GM21786 (cell line): ENCODE results near the gene PODN.

Experiments
- ATAC-seq: cut with Tn5 transposase; IDR thresholded peaks from one replicate; pipeline ENCODE4 v1.9.1; 2021; ENCODE audit not compliant: unreplicated experiment

Gene PODN

DNA sequence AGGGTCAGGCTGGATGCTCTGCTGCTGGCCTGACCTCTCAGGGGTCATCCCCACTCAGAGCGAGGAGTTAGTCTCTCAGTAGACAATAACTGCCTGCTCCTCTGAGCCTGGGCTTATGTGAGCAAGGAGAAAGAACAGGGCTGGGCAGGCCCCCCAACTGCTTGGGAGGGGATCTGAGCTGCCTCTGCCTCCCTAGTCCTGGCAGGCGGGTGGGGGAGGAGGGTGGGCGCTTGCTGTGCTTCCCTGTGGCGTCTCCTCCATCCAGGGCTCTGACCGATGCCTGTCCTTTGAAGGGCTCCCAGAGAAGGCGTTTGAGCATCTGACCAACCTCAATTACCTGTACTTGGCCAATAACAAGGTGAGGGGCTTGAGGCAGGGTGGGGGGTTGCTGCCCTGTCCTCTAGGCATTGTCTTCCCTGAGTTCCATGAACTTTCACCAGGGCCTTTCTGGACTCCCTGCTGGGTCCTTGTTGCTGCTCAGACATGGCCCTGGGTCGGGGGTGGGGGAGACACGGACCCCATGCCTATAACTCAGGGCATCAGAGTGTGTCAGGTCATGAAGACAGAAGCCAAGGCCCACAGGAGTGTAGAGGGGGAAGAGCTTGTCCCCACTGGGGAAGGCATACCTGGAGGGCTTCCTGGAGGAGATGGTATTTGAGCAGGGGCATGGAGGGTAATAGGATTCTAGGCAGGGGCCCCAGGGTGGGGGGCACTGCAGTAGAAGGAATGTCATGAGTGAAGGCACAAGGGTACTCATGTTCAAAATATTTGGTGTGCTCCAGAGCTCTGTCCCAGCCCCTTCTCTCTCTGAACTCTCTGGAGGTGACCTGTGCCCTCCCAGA is 12.5 kb downstream of the PODN start:
- ATAC-seq = no peak

DNA sequence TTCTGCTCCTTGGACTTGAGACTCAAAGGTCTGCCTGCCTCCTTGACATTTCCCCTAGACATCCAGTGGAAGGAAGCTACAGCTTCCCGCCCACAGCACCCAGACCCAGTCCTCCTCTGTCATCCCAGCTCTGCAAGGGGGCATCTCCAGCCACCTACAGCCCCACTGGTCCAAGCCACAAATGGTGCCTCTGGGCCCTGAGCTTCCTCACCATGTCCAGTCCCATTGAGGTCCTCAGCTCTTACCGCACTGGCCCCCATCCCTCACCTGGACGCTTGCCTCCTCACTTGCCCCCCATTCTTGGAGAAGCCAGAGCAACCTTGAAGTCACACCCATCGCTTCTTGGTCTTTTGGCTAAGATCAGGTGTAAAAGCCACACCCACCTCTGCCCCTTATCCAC is 13.2 kb downstream of the PODN start:
- ATAC-seq = no peak

DNA sequence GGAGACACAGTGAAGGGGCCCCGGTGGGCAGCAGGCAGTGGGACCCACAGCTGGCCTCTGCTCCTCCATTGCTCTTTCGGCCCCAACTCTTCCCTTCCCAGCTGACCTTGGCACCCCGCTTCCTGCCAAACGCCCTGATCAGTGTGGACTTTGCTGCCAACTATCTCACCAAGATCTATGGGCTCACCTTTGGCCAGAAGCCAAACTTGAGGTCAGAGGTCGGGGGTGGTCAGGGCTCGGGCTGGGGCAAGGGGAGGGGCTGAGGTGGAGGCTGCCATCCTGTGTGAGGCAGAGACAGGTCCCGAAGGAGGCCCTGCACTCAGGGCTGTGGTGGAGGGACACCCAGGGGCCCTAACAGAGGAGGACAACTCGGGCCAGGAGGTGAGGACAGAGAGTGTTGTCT is 13.7 kb downstream of the PODN start:
- ATAC-seq = no peak

GRCh38 chr1:53076165-53076564 is 14.2 kb downstream of the PODN start:
- ATAC-seq = no peak

- no peak for ATAC-seq
These were observed 14.9 kb downstream of the PODN start for GRCh38 chr1:53076721-53077598.

DNA sequence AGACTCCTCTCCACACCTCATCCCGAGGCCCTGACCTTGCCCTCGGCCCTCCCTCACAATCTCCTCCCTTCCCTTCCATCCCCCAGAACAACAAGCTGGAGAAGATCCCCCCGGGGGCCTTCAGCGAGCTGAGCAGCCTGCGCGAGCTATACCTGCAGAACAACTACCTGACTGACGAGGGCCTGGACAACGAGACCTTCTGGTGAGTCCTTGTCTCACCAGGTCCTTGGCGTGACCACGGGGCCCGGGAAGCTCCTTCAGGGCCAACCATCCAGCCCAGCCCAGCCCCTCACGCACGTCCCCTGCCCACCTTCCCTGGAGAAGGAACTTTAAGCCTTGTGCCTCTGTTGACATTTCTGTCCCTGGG is 15.6 kb downstream of the PODN start:
- no peak for ATAC-seq

- no peak for ATAC-seq
These were observed 16.5 kb downstream of the PODN start for GRCh38 chr1:53078333-53079101.

- ATAC-seq = no peak
These were observed 17.2 kb downstream of the PODN start for GRCh38 chr1:53079251-53079650.

DNA sequence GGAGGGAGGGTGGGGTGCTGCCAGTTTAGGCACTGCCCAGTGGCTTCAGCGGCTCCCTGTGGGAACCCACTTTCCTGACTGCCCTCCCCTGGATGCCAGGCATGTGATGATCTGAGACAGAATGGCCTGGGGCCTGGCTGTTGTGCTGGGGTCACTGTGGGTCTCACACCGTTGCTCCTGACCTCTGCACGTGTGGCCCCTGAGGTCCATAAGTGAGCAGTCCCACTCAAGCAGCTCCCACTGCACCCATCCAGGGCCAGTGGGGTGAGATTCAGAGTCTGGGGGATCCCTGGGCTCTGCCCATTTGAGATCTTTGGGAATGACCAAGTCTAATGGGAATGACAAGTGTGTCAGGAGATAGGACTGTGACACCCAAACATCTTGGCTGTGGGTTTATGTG is 18.0 kb downstream of the PODN start:
- ATAC-seq = no peak

DNA sequence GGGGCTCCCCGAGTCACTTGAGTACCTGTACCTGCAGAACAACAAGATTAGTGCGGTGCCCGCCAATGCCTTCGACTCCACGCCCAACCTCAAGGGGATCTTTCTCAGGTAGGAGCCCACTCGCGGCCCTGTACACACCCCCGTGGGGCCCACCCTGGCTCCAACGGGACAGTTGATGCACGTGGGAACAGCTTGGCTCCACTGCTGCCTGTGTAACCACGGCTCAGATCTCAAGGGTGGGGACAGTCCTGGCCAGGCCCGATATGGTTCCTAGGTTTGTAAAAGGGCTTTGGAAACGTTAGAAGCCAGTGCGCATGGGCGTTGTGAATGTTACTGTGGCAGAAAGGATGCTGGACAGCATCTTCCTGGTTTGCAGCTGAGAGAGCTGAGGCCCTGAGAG is 18.8 kb downstream of the PODN start:
- ATAC-seq = no peak

GRCh38 chr1:53081384-53082066 is 19.5 kb downstream of the PODN start:
- no peak for ATAC-seq

DNA sequence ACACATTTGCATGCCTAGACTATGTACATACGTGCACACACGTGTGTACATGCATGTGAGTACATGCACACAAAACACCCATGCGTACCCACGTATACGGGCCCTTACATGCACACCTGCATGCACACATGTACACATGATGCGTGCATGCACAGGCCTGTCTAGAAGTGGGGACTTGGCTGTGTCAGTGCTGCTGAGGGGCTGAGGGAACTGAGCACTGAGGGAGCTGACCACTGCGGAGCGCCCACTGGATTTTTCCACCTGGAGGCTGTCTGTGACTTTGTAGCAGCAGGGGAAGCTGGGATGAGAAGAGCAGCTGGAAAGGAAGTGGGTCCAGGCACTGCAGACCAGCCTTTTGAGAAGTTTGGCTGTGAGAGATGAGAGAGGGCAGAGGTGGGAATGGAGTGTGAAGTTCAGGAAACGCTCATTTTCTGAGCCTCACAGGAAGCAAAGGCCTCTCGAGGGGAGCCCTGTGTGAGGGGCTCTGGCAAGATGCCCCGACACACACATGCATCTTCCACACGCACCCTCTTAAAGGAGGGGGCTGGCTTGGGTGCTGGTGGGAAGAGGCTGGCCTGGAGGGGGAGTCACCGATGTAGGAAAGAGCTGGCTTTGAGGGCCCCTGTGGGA is 20.9 kb downstream of the PODN start:
- ATAC-seq = no peak

- no peak for ATAC-seq
These were observed 21.9 kb downstream of the PODN start for GRCh38 chr1:53083636-53084588.

- no peak for ATAC-seq
These were observed 22.6 kb downstream of the PODN start for GRCh38 chr1:53084589-53084971.

- ATAC-seq = no peak
These were observed 23.4 kb downstream of the PODN start for GRCh38 chr1:53085405-53085804.

GRCh38 chr1:53086491-53087070 is 24.6 kb downstream of the PODN start:
- no peak for ATAC-seq

DNA sequence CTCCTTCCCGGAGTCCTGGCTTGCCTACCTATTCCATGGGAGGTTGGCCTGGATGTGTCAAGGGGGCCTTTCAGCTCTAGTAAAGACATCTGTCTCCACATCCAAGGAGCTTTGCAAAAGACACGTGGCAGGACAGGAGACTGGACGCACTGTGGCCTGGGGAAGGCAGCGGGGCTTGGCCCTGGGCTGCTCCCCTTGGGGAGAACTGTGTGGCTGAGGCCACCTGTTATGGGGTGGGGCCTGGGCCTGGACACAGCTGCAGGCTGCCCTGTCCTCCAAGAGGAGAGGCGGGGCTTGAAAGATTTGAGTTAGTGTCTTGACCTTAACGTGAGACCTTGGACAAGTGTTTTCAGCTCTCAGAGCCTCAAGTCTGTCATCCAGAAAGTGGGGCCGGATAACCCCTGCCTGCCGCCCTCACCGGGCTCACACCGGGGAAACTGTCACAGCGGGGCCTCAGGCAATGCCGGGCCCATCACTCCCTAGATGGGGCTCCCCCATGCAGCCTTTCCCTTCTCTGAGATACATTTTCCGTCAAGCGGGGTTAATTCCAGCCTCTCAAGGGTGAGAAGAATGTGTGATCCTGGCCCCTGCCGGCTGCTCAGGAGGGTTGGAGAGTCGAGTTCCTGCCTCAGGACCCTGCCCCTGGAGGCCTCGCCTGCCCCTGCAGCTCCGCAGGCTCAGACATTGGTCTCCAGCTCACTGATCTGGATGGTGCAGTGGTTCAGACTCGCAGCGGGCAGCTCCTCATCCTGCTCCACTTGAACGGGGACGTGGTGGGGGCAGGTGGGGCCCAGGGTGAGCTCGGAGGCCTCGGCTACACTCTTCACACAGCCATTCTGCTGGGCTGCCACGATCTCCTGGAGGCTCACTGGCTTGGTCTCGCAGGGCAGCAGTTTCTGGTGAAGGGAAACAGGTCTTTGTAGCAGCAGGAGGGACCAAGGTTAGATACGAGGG is 25.6 kb downstream of the PODN start:
- ATAC-seq = no peak
